Heart left ventricle (tissue), 13 donors: ENCODE data around the gene TOP1.
A peak's percentile ranks its signal among the peaks of the same experiment; 100 is the strongest.

Experiments
- CTCF ChIP-seq, 12 donors: fragments of 200-600 bp; sonication (generic) in 4 of 12; IDR thresholded peaks; one replicate each; pipeline versions ENCODE4 v1.5.0 to v1.8.0; 2018 to 2022; ENCODE audit warnings: antibody characterized with exemption in 12 of 12, mild to moderate bottlenecking in 5 of 12
- POLR2A ChIP-seq, 2 donors: fragments of 450-650 bp; IDR thresholded peaks; one replicate each; pipeline ENCODE4 v1.6.1; 2017; ENCODE audit warnings: antibody characterized with exemption in 2 of 2, mild to moderate bottlenecking in 2 of 2, moderate library complexity in 2 of 2
- donor health status: ischemic (EF 13 %, LVEDD 7.1; RV severe dilation, severe dysfunction).
- donor health status: DM: no; HTN: yes; CAD: no.
- donor health status: DM: no; HTN: no; CAD: no.
- donor health status: ischemic (EF 25% LVEDD 6.9; RV normal size, moderate dysfunction).
- donor health status: ischemic (EF 25% LVEDD 5.7; RV mildly dilated, moderate dysfunction).
- donor health status: ischemic (EF 35%, LVEDD 5.7; RV mildly dilated, moderate dysfunction).
- donor health status: nonischemic (EF 11% LVEDD 7.7; RV severe dilation, severe dysfunction).
- donor health status: DM: yes; HTN: yes; CAD: no.
- donor health status: PGD.
- donor health status: ischemic (EF 29% LVEDD 5.4; RV normal size, mild dysfunction).
- donor health status: nonischemic (EF 23%, LVEDD 6.1; RV moderate dilation, normal function).

- TF ChIP-seq CTCF (IDR thresholded peaks at IDR 0.05) (peak in 4 of 12 donors; percentile 13 to 32 (median 25)), POLR2A (IDR thresholded peaks at IDR 0.05) (no peak)
Observed at GRCh38 chr20:41154436-41155176, 126.0 kb downstream of the TOP1 start.
